ENCODE measurements around the gene SHISA3.

GRCh38 chr4:42417550-42417949, 20.3 kb downstream of the SHISA3 start:
- TF ChIP-seq EZH2phosphoT487 (IDR thresholded peaks at IDR 0.05; ENCODE audit: borderline replicate concordance, low read length), result no peak
- TF ChIP-seq, protein P1, sequence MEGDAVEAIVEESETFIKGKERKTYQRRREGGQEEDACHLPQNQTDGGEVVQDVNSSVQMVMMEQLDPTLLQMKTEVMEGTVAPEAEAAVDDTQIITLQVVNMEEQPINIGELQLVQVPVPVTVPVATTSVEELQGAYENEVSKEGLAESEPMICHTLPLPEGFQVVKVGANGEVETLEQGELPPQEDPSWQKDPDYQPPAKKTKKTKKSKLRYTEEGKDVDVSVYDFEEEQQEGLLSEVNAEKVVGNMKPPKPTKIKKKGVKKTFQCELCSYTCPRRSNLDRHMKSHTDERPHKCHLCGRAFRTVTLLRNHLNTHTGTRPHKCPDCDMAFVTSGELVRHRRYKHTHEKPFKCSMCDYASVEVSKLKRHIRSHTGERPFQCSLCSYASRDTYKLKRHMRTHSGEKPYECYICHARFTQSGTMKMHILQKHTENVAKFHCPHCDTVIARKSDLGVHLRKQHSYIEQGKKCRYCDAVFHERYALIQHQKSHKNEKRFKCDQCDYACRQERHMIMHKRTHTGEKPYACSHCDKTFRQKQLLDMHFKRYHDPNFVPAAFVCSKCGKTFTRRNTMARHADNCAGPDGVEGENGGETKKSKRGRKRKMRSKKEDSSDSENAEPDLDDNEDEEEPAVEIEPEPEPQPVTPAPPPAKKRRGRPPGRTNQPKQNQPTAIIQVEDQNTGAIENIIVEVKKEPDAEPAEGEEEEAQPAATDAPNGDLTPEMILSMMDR (conservative IDR thresholded peaks at IDR 0.05; ENCODE audit: low read depth, low read length), result no peak
- TF ChIP-seq EZH2 (IDR thresholded peaks at IDR 0.05; ENCODE audit: low read length, unreplicated experiment), result no peak
